ENCODE data around the gene PLD4.

The PLD4 gene

DNA sequence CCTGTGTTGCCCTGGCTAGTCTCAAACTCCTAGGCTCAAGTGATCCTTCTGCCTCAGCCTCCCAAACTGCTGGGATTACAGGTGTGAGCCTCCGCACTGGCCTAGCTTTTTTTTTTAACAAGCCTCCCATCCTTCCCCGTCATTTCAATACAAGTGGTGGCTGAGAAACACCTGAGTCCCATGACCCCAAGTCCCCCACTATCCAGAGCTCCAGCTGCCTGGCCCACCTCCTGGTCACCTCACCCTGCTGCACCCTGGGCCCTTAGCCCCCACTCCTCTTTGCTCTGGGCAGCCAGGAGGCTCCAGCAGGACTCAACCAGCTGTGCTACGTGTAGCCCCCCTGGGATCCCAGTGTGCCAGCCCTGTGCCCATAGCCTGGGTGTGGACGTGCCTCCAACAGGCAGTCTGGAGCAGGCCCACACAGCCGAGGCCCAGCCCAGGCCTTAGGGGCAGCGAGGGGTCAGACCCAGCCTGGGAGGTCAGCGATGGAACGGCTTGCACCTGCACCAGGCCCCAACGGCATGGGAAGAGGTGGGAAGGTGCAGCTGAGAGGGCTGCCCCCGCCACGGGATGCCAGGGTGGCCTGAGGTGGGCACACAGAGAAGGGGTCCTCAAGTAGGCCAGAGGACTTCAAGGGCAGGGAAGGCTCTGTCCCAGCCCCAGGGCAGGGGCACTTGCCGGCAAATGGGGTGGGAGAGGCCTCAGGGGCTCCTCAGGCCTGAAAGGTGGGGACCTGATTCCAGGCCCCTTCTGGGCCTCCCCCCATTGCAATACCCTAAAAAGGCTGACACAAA lies 47.0 kb downstream of the PLD4 start:
- TF ChIP-seq, protein P1, sequence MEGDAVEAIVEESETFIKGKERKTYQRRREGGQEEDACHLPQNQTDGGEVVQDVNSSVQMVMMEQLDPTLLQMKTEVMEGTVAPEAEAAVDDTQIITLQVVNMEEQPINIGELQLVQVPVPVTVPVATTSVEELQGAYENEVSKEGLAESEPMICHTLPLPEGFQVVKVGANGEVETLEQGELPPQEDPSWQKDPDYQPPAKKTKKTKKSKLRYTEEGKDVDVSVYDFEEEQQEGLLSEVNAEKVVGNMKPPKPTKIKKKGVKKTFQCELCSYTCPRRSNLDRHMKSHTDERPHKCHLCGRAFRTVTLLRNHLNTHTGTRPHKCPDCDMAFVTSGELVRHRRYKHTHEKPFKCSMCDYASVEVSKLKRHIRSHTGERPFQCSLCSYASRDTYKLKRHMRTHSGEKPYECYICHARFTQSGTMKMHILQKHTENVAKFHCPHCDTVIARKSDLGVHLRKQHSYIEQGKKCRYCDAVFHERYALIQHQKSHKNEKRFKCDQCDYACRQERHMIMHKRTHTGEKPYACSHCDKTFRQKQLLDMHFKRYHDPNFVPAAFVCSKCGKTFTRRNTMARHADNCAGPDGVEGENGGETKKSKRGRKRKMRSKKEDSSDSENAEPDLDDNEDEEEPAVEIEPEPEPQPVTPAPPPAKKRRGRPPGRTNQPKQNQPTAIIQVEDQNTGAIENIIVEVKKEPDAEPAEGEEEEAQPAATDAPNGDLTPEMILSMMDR (IDR thresholded peaks at IDR 0.05; ENCODE audit: low read depth, low read length) = no peak
- DNase-seq (ENCODE audit: low read depth in 2 of 2) = no peak
- no peak overlapping the region for H3K4me3 ChIP-seq (replicated peaks in 1 of 2; ENCODE audit: low read depth in 2 of 2, low read length in 2 of 2)

DNA sequence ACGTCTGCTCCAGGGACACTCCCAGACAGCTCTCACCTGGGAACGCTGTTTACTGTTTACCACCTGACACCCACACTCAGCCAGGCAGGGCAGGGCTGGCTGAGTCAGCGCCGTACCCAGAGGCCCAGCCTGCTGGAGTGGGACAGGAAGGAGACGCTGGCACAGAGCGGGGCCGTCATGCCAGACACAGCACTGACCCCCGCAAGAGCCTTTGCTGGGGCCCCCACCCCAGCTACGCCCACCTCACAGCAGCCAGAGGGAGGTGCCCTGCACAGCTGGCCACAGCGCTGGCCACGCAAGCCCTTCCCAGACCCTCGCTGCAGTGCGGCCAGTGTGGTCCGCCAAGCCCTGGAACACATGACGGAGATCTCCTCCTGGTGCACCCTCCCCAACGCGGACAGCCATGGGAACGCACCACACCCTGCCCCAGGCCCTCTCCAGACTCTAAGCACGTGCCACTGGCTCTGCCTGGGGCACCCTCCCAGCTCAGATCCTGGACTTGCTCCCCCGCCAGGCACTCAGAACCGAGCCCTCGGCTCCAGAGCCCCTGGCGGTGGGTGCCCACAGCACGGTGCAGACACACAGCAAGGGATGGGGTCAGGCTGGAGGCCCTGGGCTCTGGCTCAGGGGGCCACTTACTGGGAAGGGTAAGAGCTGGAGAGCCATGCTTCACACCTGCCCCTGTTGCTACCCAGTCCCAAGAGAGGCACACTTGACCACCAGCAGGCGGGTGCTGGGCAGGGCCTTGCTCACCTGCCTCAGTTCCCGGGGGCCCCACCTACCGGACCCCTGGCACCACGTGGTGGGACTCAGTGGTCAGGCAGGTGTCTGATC lies 47.8 kb downstream of the PLD4 start:
- TF ChIP-seq, protein P1 (IDR thresholded peaks at IDR 0.05; ENCODE audit: low read depth, low read length) = no peak
- no peak overlapping the region for H3K4me3 ChIP-seq (replicated peaks in 1 of 2; ENCODE audit: low read depth in 2 of 2, low read length in 2 of 2)
- DNase-seq (ENCODE audit: low read depth in 2 of 2) = peak; percentile 30 to 44

DNA sequence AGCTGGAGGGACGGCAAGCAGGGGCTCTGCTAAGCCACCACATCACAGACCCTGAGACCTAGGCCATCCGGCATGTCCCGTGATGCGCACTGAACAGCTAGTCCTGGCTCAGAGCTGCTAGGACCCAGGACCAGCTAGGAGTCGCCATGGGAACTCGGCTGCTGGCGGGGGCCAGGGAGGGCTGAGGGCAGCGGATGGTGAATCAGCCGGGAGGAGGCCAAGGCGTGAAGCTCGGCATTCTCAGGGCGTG lies 48.4 kb downstream of the PLD4 start:
- DNase-seq (ENCODE audit: low read depth in 2 of 2) = peak; percentile 96
- TF ChIP-seq, protein P1 (IDR thresholded peaks at IDR 0.05; ENCODE audit: low read depth, low read length) = no peak
- H3K4me3 ChIP-seq (replicated peaks in 1 of 2; ENCODE audit: low read depth in 2 of 2, low read length in 2 of 2) = no peak overlapping the region

DNA sequence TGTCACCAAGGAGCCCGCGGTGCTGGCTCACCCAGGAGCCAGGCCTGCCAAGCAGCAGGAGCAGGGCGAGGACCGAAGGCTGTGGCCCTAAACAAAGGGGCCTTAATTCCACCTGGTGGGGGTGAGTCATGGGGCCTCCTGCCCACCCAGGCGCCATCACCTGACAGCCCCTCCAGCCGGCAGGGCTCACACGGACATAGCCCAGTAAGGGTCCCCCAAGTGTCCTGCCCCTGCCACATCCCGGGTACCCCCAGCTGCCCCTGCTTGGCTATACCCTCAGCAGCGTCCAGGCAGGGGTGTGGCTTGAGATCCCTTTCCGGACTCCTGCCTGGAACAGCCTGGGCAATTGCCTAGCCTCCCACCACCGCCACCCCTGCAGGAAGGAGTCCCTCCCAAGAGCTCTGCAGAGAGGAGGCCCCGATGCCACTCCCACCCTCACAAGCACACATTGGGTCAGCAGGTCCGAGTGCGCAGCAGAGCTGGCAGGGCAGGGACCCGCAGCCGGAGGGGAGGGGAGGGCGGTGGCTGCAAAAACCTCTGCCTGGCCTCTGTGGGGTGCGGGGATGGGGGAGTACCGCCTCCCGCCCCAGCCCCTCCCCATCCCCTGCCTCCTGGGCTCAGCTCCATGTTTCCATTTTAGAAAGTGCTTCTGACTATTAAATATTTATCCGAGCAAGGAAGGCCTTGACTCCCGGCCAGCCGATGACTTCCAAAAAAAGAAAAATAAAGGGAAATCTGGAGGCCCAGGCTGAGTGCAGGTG lies 48.9 kb downstream of the PLD4 start:
- peak overlapping the region in 1 of 2 donors; percentile 3 for H3K4me3 ChIP-seq (replicated peaks in 1 of 2; ENCODE audit: low read depth in 2 of 2, low read length in 2 of 2)

DNA sequence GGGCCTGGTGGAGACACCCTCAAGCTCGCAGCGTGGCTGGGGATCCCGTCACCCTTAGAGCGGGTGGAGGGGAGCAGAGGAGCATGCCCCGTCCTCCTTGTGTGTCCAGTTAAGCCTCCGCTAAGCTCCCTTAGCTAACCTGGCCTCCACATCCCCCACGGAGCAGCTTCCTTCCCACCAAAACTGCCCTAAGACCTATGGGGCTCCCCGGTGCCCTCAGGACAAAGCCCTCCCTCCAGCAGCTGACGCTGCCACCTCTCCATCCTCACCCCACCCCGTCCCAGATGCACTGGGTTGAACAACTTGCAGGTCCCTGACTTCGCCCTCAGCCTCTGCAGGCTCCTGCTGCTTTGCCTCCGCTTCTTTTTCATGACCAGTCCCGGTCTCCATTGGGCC lies 49.5 kb downstream of the PLD4 start:
- H3K4me3 ChIP-seq (replicated peaks in 1 of 2; ENCODE audit: low read depth in 2 of 2, low read length in 2 of 2) = no peak overlapping the region
- no peak for DNase-seq (ENCODE audit: low read depth in 2 of 2)
- TF ChIP-seq, protein P1 (IDR thresholded peaks at IDR 0.05; ENCODE audit: low read depth, low read length) = no peak

More for the DNA sequence above, 48.9 kb downstream of the PLD4 start:
- TF ChIP-seq, protein P1 (IDR thresholded peaks at IDR 0.05; ENCODE audit: low read depth, low read length) = no peak
- peak; percentile 79 to 95 for DNase-seq (ENCODE audit: low read depth in 2 of 2)

DNA sequence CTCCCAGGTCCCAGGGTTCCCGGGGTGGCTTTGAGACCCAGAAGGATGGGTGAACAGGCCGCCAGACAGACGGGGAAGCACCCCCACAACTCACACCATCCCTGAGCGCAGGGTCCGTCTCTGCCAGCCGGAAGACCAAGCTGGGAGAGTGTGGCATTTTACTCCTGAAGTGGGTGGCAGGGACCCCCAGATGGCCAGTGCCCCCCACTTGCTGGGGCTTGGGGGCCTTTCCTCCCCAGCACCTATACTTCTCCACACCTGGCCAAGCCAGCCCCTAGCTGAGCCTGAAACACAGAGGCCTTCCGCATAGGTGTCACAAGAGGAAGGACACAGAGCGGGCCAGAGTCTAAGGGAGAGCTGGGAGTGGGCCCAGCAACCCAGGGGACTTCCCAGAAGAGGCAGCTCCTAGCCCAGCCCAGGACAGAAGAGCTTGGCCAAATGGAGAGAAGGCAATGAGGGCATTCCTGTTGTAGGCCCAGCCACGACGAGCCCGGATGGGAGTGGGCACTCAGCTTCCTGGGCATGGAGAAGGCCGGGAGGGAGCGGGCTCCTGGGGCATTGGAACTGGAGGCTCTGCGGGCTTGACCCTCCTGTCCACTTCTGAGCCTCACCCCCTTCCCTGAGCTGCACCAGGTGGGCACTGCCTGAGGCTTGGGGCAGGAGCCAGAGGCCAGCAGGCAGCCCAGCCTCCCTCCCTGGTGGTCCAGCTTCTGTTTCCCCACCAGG lies 50.1 kb downstream of the PLD4 start:
- DNase-seq (ENCODE audit: low read depth in 2 of 2) = no peak
- TF ChIP-seq, protein P1 (IDR thresholded peaks at IDR 0.05; ENCODE audit: low read depth, low read length) = no peak
- no peak overlapping the region for H3K4me3 ChIP-seq (replicated peaks in 1 of 2; ENCODE audit: low read depth in 2 of 2, low read length in 2 of 2)
